ENCODE results near the gene CEP126.

The CEP126 gene

GRCh38 chr11:101914341-101914737, 471 bp upstream of the CEP126 start:
- peak overlapping the region; percentile 87 for H3K4me3 Mint-ChIP-seq
- H3K27ac Mint-ChIP-seq = no peak overlapping the region
- H3K36me3 Mint-ChIP-seq (ENCODE audit: low read depth) = no peaks in the 10 kb centered on the region
- H3K9me3 Mint-ChIP-seq = no peaks in the 10 kb centered on the region
- no peak for ATAC-seq
- peaks cover 3% of the 10 kb centered on the region for H3K27me3 Mint-ChIP-seq
- peaks cover 22% of the 10 kb centered on the region for H3K4me1 Mint-ChIP-seq
- DNase-seq = no peak

- peak overlapping the region; percentile 84 for H3K27ac Mint-ChIP-seq
- H3K4me1 Mint-ChIP-seq = peaks cover 22% of the 10 kb centered on the region
- H3K36me3 Mint-ChIP-seq (ENCODE audit: low read depth) = no peaks in the 10 kb centered on the region
- no peak for ATAC-seq
- H3K9me3 Mint-ChIP-seq = no peaks in the 10 kb centered on the region
- DNase-seq = no peak
- H3K27me3 Mint-ChIP-seq = peaks cover 3% of the 10 kb centered on the region
- peak overlapping the region; percentile 87 for H3K4me3 Mint-ChIP-seq
These were observed 1.0 kb downstream of the CEP126 start for GRCh38 chr11:101915791-101916291.

GRCh38 chr11:101916422-101916821, 1.6 kb downstream of the CEP126 start, which contains the start of gene ANGPTL5:
ANGPTL5 (minus strand) TSS chr11:101916522; CDS start chr11:101907909, 8,613 bp downstream.
- no peak for ATAC-seq
- Mint-ChIP-seq H3K27ac (peak within 1 kb of the TSS; percentile 84), H3K36me3 (ENCODE audit: low read depth) (no peaks in the 10 kb centered on the region), H3K4me3 (peak within 1 kb of the TSS; percentile 87), H3K4me1 (peaks cover 22% of the 10 kb centered on the region), H3K27me3 (peaks cover 2% of the 10 kb centered on the region), H3K9me3 (no peaks in the 10 kb centered on the region)
- no peak for DNase-seq

GRCh38 chr11:101917226-101917625, 2.4 kb downstream of the CEP126 start:
- DNase-seq (no peak), ATAC-seq (no peak)
- Mint-ChIP-seq H3K4me1 (peaks cover 22% of the 10 kb centered on the region), H3K36me3 (ENCODE audit: low read depth) (no peaks in the 10 kb centered on the region), H3K27ac (no peak overlapping the region), H3K9me3 (no peaks in the 10 kb centered on the region), H3K4me3 (no peak overlapping the region), H3K27me3 (no peaks in the 10 kb centered on the region)

GRCh38 chr11:101920992-101921391, 6.2 kb downstream of the CEP126 start:
- no peaks in the 10 kb centered on the region for H3K9me3 Mint-ChIP-seq
- DNase-seq = no peak
- no peaks in the 10 kb centered on the region for H3K27me3 Mint-ChIP-seq
- H3K4me3 Mint-ChIP-seq = no peak overlapping the region
- H3K36me3 Mint-ChIP-seq (ENCODE audit: low read depth) = no peaks in the 10 kb centered on the region
- no peak overlapping the region for H3K27ac Mint-ChIP-seq
- ATAC-seq = no peak
- H3K4me1 Mint-ChIP-seq = peaks cover 4% of the 10 kb centered on the region

- Mint-ChIP-seq H3K27me3 (no peaks in the 10 kb centered on the region), H3K27ac (no peak overlapping the region), H3K9me3 (no peaks in the 10 kb centered on the region), H3K4me1 (no peaks in the 10 kb centered on the region), H3K36me3 (ENCODE audit: low read depth) (no peaks in the 10 kb centered on the region), H3K4me3 (no peak overlapping the region)
- ATAC-seq (no peak), DNase-seq (no peak)
These were observed 8.7 kb downstream of the CEP126 start for GRCh38 chr11:101923554-101923953.

GRCh38 chr11:101929294-101929915, 14.6 kb downstream of the CEP126 start:
- DNase-seq (no peak), ATAC-seq (no peak)
- Mint-ChIP-seq H3K36me3 (ENCODE audit: low read depth) (no peaks in the 10 kb centered on the region), H3K9me3 (peaks cover 3% of the 10 kb centered on the region), H3K4me1 (no peaks in the 10 kb centered on the region), H3K27me3 (no peaks in the 10 kb centered on the region), H3K4me3 (no peak overlapping the region), H3K27ac (no peak overlapping the region)

GRCh38 chr11:101931692-101932091, 16.9 kb downstream of the CEP126 start:
- H3K4me3 Mint-ChIP-seq = no peak overlapping the region
- H3K9me3 Mint-ChIP-seq = peaks cover 3% of the 10 kb centered on the region
- H3K4me1 Mint-ChIP-seq = no peaks in the 10 kb centered on the region
- no peak overlapping the region for H3K27ac Mint-ChIP-seq
- H3K36me3 Mint-ChIP-seq (ENCODE audit: low read depth) = no peaks in the 10 kb centered on the region
- H3K27me3 Mint-ChIP-seq = no peaks in the 10 kb centered on the region
- DNase-seq (no peak), ATAC-seq (no peak)

GRCh38 chr11:101940901-101941520, 26.2 kb downstream of the CEP126 start:
- ATAC-seq (no peak), DNase-seq (no peak)
- no peaks in the 10 kb centered on the region for H3K4me1 Mint-ChIP-seq
- no peak overlapping the region for H3K27ac Mint-ChIP-seq
- no peaks in the 10 kb centered on the region for H3K27me3 Mint-ChIP-seq
- no peaks in the 10 kb centered on the region for H3K36me3 Mint-ChIP-seq (ENCODE audit: low read depth)
- no peaks in the 10 kb centered on the region for H3K9me3 Mint-ChIP-seq
- H3K4me3 Mint-ChIP-seq = no peak overlapping the region

- DNase-seq (no peak), ATAC-seq (no peak)
- Mint-ChIP-seq H3K27me3 (no peaks in the 10 kb centered on the region), H3K9me3 (no peaks in the 10 kb centered on the region), H3K36me3 (ENCODE audit: low read depth) (no peaks in the 10 kb centered on the region), H3K4me1 (no peaks in the 10 kb centered on the region), H3K27ac (no peak overlapping the region), H3K4me3 (no peak overlapping the region)
These were observed 30.1 kb downstream of the CEP126 start for GRCh38 chr11:101944923-101945322.

- Mint-ChIP-seq H3K4me1 (no peaks in the 10 kb centered on the region), H3K36me3 (ENCODE audit: low read depth) (no peaks in the 10 kb centered on the region), H3K27ac (no peak overlapping the region), H3K9me3 (no peaks in the 10 kb centered on the region), H3K27me3 (no peaks in the 10 kb centered on the region), H3K4me3 (no peak overlapping the region)
- DNase-seq = no peak
- ATAC-seq = no peak
These were observed 30.6 kb downstream of the CEP126 start for GRCh38 chr11:101945448-101945847.

- no peaks in the 10 kb centered on the region for H3K9me3 Mint-ChIP-seq
- no peaks in the 10 kb centered on the region for H3K27me3 Mint-ChIP-seq
- H3K4me3 Mint-ChIP-seq = no peak overlapping the region
- no peaks in the 10 kb centered on the region for H3K36me3 Mint-ChIP-seq (ENCODE audit: low read depth)
- no peak for ATAC-seq
- H3K27ac Mint-ChIP-seq = no peak overlapping the region
- H3K4me1 Mint-ChIP-seq = no peaks in the 10 kb centered on the region
- DNase-seq = no peak
These were observed 34.9 kb downstream of the CEP126 start for GRCh38 chr11:101949680-101950220.

- no peak for DNase-seq
- H3K36me3 Mint-ChIP-seq (ENCODE audit: low read depth) = peaks cover 7% of the 10 kb centered on the region
- no peak for ATAC-seq
- no peak overlapping the region for H3K4me3 Mint-ChIP-seq
- H3K4me1 Mint-ChIP-seq = no peaks in the 10 kb centered on the region
- H3K27me3 Mint-ChIP-seq = no peaks in the 10 kb centered on the region
- no peak overlapping the region for H3K27ac Mint-ChIP-seq
- H3K9me3 Mint-ChIP-seq = no peaks in the 10 kb centered on the region
These were observed 40.5 kb downstream of the CEP126 start for GRCh38 chr11:101955278-101955677.

GRCh38 chr11:101955701-101956100, 40.9 kb downstream of the CEP126 start:
- H3K4me3 Mint-ChIP-seq = no peak overlapping the region
- peaks cover 7% of the 10 kb centered on the region for H3K36me3 Mint-ChIP-seq (ENCODE audit: low read depth)

GRCh38 chr11:101960231-101960630, 45.4 kb downstream of the CEP126 start:
- Mint-ChIP-seq H3K27ac (no peak overlapping the region), H3K36me3 (ENCODE audit: low read depth) (peaks cover 7% of the 10 kb centered on the region), H3K9me3 (no peaks in the 10 kb centered on the region), H3K27me3 (no peaks in the 10 kb centered on the region), H3K4me3 (no peak overlapping the region), H3K4me1 (no peaks in the 10 kb centered on the region)
- DNase-seq (no peak), ATAC-seq (no peak)

More at GRCh38 chr11:101955701-101956100, 40.9 kb downstream of the CEP126 start:
- ATAC-seq (no peak), DNase-seq (no peak)
- Mint-ChIP-seq H3K4me1 (no peaks in the 10 kb centered on the region), H3K27me3 (no peaks in the 10 kb centered on the region), H3K9me3 (no peaks in the 10 kb centered on the region), H3K27ac (no peak overlapping the region)

Data from activated naive CD8-positive, alpha-beta T cell treated with anti-CD3 and anti-CD28 coated beads, Interleukin-2, amount 50 U/mL, for 24 hours (primary cell).